ENCODE measurements around the gene PLXNA1.

PLXNA1 gene

DNA sequence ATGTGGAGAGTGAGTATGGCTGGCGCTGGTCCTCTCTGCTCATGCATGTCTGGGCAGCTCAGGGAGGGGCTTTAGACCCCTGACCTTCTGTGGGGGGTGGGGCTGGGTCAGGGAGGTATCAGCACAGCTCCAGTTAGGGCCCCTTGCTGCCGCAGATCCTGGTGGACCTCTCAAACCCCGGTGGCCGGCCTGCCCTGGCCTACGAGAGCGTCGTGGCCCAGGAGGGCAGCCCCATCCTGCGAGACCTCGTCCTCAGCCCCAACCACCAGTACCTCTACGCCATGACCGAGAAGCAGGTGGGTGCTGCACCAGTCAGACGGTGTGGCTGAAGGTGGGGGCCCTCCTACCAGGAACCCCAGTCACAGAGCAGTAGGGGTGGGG is 20.2 kb downstream of the PLXNA1 start:
- no peak for DNase-seq

DNA sequence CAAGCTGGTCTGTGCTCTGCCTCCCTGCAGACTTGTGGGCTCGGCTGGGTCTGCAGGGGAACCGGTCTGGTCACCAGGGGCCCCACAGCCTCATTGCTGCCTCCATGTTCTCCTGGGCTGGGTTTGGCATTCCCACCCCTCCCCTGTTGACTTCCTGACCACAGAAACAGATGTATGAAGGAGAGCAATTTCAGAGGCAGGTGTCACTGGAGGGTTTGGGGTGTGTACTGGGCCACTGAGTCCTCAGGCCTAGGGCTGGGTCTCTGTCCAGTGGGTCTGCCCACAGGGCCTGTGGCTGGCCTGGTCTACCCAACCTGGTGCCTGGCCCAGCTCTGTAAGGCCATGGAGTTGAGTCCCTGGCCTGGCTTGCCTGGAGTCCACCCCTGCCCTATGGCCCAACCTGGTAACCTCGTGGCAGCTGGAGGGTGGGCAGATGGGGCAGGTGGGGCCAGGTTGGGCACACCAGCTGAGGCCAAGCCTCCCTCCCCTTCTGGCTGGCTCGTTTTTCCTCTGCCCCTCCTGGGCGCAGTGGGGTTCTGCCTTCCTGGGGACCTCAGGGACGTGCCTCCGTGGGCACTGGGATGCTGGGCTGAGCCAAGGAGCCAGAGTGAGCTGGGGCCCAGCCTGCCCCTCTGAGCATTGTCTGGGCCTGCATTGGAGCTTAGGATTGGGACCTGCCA is 20.8 kb downstream of the PLXNA1 start:
- no peak for DNase-seq

DNA sequence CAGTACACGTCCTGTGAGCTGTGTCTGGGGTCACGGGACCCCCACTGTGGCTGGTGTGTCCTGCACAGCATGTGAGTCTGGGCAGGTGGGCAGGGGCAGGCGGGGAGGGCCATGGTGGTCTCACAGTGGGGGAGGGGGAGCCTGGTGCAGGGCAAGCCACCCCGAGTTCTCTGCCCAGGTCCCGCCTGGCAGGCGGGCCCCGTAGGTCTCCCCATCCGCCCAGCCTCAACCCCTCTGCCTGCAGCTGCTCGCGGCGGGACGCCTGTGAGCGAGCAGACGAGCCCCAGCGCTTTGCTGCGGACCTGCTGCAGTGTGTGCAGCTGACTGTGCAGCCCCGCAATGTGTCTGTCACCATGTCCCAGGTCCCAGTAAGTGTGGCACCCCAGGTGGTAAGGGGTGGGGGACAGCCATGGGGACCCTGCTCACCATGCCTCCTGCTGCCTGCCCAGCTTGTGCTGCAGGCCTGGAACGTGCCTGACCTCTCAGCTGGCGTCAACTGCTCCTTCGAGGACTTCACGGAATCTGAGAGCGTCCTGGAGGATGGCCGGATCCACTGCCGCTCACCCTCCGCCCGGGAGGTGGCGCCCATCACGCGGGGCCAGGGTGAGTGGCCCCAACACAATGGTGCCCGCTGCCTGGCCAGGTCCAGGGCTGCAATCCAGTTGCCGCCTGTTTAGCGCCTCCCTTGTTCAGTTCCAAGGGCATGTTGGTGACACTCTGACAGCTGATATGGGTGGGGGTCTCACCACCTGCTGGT is 21.9 kb downstream of the PLXNA1 start:
- DNase-seq: no peak

DNA sequence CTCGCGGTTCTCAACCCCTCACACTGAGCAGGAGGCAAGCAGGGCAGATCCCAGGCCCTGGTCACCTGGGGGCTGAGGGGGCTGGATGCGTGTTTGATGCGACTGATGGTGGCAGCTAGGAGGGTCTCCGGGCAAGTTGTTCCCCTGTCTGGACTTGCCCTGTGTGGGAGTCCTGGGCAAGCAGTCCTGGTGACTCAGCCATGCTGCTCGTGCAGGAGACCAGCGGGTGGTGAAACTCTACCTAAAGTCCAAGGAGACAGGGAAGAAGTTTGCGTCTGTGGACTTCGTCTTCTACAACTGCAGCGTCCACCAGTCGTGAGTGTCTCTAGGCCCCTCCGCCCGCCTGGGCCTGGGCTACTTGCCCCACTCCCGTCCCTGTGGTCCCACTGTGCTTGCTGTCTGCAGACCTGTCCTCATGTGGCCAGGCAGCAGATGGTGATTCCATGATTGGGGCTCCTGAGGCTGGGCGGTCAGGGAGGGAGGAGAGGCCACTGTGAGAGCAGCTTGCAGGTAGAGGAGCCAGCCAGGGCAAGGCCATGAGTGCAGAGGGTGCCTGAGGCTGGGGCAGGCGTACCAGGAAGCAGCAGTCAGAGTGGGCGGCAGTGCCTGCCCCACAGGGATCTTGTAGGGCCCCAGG is 23.1 kb downstream of the PLXNA1 start:
- DNase-seq: no peak

DNA sequence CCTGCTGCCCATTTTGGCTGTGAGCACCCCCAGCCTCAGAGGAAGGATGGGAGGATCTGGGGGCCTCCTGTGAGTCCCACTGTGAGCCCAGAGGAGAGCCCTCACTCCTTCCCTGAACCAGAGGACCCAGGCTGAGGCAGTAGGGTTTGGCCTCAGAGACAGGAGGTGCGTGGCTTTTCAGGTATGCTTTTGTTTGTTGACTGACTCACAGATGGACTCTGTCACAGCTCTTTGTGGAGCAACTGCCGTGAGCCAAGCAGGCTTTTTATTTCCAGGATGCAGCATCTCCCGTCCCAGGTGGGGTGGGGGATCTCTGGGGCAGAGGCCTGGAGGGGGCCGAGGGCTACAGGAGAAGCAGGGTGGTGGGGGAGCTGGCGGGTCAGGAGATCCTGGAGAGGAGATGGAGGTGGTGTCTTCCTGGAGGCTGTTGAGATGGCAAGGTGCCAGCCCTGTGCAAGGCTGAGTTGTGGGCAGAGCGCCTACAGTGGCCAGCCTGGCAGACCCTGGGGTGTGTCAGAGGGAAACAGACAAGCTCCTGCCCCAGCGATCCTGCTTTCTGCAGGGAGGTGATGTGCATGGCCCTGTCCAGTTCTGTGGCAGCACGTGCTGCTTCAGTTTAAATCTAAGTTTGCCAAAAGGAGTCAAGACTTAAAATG is 24.0 kb downstream of the PLXNA1 start:
- no peak for DNase-seq

DNA sequence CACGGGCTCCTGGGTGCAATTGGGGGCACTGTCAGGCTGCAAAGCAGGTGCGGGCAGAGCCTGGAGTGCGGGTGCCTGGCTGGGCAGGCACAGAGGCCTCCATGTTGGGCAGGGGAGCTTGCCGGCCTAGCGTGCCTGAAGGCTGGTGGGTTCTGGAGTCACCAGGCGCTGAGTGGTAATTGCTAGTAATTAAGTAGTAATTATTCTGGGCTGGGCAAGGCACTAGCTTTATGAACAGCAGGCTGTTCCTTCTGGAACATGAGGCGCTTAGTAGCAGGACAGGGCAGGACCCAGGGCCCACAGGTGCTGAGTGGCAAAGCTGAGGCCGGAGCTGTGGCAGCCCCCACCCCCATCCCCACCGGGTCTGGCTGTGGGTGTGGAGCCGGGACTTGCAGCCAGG is 25.3 kb downstream of the PLXNA1 start:
- no peak for DNase-seq

DNA sequence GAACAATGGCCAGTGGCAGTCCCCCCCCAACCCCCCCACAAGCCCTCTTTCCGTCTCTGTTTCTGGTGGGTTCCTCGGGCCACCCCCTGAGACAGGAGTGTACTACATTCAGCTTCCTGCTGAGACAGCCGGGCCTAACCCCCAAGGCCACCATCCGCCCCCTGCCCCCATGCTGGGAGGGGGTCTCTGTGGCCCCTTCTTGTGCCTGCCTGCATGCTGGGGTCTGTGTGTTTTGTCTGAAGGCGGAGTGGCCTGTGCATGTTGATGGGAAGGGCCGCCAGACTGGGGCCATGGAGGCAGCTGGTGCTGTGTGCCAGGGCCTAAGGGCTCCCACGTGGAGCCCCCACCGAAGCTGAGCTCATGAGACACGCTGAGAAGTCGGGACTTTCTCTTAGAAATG is 26.6 kb downstream of the PLXNA1 start:
- no peak for DNase-seq

DNA sequence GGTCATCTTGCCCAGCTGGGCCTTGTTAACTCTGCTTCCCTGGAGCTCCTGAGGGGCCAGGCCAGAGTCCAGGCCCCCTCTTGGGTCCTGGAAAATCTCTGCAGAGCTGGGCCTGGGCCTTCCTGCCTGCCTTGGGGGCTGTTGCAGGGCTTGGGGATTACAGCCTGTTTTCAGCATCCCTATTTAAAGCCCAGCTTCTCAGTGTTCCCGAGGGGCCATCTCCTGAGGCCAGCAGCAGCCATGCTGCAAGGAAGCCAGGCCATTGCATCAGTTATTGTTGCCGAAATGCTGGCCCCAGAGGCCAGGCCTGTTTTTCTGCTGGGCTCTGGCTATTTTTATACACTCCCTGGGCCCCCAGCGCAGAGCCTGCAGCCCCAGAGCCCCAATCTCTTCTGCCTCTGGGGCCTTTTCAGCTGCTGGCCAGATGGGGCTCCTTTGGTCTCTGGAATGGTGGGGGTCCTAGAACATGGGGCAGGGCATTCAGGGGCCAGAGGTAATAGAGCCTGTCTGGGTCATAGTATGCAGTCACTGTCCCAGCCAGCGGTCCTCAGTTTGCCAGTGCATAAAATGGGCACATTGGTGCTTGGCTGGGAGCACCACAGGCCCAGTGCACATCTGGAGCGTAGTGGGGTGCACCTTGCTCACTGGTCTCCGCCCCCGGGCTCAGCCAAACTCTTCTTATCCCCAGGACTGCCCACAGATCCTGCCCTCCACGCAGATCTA is 28.5 kb downstream of the PLXNA1 start:
- no peak for DNase-seq

DNA sequence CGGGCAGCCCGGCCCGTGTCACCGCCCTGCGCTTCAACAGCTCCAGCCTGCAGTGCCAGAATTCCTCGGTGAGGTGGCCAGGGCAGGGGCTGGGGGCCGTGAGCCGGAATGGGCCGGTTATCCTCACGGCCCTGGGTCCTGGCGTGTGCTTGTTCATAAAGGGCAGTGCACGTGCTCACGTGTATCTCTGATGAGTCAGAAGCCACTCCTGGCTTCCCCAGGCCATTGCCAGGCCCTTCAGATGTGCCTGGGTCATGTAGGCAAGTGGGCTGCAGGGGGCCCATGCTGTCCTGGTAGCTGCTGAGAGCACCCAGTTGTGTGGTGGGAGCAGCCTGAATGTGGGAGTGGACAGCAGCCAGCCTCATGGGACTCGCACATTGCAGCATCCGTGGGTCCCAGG is 29.2 kb downstream of the PLXNA1 start:
- DNase-seq: no peak

DNA sequence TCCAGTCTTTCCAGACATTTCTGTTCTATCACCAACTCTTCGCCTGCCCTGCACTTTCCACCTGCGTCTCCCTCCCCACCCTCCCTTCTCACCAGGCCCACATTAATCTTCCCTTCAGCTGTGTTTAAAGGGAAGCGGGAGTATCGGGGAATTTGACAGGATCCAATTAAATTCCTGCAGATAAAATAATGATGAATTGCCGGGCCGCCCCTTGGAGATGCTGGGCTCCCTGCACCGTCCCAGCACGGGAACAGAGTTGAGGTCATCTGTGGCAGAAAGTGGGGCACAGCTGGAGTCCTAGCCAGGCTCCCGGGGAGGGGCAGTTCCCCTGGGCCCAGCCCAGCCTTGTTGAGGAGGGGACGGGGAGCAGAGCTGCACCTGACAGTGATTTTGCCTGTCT is 30.3 kb downstream of the PLXNA1 start:
- no peak for DNase-seq

DNA sequence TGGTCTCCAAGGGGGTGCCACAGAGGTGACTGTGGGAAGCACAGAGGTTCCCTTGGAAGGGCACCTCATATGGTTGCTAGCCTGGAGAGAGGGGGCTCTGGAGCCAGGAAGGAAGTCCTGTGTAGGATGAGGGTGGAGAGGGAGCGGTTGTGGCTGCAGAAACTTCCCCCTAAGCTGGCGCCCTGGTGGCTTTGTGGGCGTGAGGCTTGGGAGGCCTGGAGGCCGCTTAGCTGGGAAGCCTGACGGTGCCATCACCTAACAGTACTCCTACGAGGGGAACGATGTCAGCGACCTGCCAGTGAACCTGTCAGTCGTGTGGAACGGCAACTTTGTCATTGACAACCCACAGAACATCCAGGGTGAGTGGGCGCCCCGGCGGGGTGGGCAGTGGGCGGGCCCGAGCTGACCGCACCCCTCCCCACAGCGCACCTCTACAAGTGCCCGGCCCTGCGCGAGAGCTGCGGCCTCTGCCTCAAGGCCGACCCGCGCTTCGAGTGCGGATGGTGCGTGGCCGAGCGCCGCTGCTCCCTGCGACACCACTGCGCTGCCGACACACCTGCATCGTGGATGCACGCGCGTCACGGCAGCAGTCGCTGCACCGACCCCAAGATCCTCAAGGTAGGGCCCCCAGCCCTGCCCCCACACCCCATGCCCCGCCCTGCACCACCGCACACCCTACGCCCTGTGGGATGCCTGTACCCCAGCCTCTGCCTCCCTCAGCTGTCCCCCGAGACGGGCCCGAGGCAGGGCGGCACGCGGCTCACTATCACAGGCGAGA is 31.0 kb downstream of the PLXNA1 start:
- DNase-seq: no peak

DNA sequence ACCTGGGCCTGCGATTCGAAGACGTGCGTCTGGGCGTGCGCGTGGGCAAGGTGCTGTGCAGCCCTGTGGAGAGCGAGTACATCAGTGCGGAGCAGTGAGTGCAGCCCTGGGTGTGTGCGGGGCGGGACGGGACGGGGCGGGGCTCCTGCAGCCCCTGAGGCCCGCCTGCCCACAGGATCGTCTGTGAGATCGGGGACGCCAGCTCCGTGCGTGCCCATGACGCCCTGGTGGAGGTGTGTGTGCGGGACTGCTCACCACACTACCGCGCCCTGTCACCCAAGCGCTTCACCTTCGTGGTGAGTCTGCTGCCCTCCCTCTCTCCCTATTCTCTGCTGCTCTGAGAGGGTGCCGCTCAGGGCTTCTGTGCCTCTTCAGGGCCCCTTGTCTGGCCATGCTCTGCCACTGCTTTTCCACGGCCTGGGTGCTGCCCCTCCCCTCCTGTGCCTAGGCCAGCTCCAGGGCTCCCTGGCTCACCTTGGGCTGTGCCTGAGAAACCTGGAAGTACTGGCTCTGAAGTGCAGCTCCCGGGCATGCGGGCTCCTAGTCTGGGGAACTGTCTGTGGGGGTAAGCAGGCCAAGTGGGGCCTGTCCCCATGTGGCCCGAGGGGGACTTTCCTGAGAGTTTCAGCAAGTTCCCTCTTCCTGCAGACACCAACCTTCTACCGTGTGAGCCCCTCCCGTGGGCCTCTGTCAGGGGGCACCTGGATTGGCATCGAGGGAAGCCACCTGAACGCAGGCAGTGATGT is 31.8 kb downstream of the PLXNA1 start:
- no peak for DNase-seq

DNA sequence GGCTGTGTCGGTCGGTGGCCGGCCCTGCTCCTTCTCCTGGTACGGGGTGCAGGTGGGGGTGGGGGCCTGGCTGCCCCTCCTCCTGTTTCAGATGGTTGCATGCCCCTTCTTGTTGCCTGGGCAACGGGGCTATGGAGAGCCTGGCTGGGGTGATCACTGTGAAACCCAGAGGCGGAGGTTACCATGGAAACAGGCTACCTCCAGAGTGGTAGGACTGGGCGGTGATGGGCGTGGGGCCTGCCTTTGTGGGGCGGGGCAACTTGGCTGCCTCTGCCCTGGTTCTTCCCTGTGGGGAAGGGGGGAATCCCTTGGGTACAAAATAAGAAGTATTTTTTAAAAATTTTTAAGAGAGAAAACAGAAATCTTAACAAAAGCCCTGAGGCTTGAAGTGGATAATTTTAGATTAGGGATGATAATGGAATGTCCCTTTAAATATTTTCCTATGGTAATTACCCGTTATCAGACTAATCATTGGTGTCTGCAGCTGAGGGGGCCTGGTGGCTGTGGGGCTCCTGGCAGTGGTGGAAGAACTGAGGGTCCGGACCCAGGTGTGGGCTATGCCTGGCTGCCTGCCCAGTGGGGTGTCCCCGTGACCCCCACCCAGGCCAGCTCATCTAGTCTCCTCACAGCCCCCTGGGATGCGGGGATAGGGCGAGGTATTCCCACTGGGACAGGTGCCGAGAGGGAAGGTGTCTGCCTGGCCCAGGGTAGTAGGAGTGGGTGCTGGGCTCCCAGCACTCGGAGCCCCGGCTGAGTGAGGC is 32.5 kb downstream of the PLXNA1 start:
- no peak for DNase-seq

DNA sequence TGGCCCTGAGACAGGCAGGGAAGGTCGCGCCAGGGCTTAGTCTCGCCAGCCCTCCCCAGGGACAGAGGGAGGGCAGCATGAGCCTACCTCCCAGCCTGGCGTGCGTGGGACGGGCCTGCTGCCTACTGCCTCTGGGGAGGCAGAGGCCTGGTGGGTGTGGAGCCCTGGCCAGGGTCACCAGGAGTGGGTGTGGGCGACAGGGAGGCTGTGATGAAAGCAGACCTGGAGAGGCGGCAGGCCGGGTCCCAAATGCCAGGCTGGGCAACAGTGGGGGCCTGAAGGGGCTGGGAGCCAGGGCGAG is 33.1 kb downstream of the PLXNA1 start:
- DNase-seq: no peak

DNA sequence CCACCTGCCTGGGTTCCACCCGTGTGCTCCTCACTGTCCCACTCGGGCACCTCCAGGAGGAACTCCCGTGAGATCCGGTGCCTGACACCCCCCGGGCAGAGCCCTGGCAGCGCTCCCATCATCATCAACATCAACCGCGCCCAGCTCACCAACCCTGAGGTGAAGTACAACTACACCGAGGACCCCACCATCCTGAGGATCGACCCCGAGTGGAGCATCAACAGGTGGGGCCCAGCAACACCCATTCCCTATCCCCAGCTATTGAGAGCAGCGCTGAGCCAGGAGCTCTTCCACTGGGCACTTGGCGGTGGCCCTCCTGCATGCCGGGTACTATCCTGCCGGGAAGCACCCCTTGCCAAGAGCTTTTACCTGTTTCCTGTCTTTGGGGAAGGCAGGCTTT is 33.5 kb downstream of the PLXNA1 start:
- no peak for DNase-seq

DNA sequence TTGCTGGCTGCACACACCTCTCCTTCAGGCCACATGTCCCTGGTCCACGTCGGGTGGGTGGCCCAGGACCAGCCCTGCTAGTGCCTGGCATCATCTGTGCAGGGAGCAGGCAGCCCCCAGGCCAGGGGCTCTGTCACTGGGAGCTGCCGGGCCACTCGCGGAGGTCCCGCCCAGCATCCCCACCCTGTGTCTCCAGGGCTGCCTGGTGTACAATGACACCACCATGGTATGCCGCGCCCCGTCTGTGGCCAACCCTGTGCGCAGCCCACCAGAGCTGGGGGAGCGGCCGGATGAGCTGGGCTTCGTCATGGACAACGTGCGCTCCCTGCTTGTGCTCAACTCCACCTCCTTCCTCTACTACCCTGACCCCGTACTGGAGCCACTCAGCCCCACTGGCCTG is 34.3 kb downstream of the PLXNA1 start:
- no peak for DNase-seq

DNA sequence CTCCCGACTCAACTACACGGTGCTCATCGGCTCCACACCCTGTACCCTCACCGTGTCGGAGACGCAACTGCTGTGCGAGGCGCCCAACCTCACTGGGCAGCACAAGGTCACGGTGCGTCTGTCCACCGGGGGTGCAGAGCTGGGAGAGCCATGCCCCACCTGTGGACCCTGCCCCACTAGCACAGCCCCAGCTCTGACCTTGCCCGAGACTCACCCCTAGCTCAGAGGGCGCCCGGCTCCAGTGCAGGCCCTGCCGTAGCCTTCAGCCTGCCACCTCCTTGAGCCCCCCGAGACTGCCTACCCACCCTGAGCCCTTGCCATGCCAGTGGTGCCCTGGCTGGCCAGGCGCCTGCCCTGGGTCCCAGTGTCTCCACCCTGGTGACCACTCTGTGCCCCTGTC is 34.9 kb downstream of the PLXNA1 start:
- DNase-seq: no peak

DNA sequence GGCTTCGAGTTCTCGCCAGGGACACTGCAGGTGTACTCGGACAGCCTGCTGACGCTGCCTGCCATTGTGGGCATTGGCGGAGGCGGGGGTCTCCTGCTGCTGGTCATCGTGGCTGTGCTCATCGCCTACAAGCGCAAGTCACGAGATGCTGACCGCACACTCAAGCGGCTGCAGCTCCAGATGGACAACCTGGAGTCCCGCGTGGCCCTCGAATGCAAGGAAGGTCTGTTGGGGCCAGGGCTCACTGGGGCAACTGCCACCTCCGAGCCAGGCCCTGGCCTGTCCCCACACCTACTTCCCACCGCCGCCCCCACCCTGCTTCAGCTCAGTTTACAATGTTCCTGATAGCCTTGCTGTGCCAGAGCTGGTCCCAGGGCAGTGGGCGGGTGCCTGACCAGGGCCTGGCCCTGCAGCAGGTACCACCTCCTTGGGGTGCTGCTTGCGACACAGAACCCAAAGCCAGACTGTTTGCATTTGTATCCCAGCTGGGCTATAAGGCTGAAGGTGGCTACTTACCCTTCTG is 35.5 kb downstream of the PLXNA1 start:
- DNase-seq: no peak

DNA sequence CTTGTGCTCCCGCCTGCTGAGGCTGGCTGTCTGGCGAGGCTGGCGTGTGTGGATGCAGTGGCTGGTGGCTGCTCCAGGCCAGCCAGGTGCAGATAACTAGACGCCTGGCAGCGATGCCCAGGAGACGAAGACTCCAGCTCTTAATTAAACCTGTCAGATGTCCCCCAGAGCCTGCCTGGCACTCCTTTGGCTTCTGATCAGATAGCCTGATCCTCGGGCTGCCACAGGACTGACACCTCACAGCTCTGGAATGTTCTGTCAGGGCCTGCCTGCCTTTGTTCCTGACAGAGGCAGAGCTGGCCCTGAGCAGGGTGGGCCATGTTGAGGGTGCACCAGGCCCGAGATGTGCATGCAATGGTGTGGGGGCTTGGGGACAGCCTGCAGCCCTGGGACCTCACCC is 36.5 kb downstream of the PLXNA1 start:
- DNase-seq: no peak

DNA sequence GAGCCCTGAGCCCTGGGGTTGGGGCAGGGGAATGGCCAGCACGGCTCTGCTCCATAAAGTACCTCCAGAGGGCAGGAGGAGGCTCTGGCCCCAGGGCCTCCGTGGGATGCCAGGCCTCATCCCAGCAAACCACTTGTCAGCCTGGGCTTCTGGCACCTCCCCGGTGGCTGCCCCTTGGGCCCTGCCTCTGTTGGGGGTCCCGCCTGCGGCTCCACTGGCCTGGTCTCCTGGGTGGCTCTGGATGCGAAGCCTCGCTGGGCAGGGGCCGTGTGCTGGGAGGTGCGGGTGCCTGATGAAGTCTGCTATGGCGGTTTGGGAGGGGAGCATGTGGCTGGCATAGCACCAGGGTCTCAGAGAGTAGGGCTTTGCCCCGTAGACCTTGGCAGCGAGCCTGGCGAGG is 37.6 kb downstream of the PLXNA1 start:
- no peak for DNase-seq

DNA sequence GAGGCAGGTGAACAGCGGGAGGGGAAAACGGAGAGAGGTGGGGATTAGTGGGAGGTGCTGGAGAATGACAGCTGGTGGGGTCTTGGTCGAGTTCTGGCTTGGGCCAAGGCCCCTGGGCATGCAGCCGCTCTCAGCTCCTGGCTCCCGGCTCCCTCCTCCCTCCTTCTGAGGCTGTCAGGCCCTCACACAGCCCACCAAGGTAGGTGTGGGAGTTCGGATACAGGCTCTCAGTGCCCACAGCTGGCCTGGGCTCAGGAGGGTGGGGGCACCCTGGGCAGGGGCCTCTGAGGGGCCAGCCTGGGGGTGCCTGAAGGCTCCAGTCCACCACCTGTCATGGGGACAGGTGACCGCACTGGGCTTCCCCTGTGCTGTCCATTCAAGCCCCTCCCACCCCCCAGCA is 39.9 kb downstream of the PLXNA1 start:
- DNase-seq: no peak

Measured in T-helper 2 cell (primary cell).